Upper lobe of right lung (tissue), 1 donor: ENCODE results near the gene CATSPER3. TPM values are rescaled to one million over a fixed set of nuclear protein-coding genes. Genes with fewer than 3 reads are reported as not detected.

Experiments
- ATAC-seq: fragments of 200-7000 bp; cut with Tn5 transposase; one replicate; pipeline ENCODE4 v1.9.1; 2020; ENCODE audit warnings: mild to moderate bottlenecking, moderate library complexity
- DNase-seq: peaks from one replicate; pipeline ENCODE4 v3.0.0-alpha.2; 2020
- H3K27ac ChIP-seq: fragments of 200-600 bp; one replicate; pipeline ENCODE4 v1.8.0; 2022
- H3K27me3 ChIP-seq: fragments of 200-600 bp; one replicate; pipeline ENCODE4 v1.8.0; 2022; ENCODE audit warnings: mild to moderate bottlenecking
- H3K36me3 ChIP-seq: fragments of 200-600 bp; one replicate; pipeline ENCODE4 v1.8.0; 2022
- H3K4me1 ChIP-seq: fragments of 200-600 bp; one replicate; pipeline ENCODE4 v1.8.0; 2022
- H3K4me3 ChIP-seq: fragments of 200-600 bp; one replicate; pipeline ENCODE4 v1.8.0; 2022; ENCODE audit warnings: mild to moderate bottlenecking
- H3K9me3 ChIP-seq: fragments of 200-600 bp; one replicate; pipeline ENCODE4 v1.8.0; 2022
- intact Hi-C: fragments of 100-400 bp; cut with DNase I; formaldehyde crosslinking; loops from one replicate; pipeline ENCODE4 v1.11.0; 2022
- total RNA-seq: library from RNA; stranded (reverse); fragmentation: NEBNext Ultra II Directional; extraction: Animal tissue kit (Norgen Biotek cat#: 25700); gene quantifications from one replicate; pipeline ENCODE4 v1.2.1, GENCODE V29; 2021
- TF ChIP-seq, protein P1 (sequence below): fragments of 200-600 bp; IDR thresholded peaks from one replicate; pipeline ENCODE4 v1.8.0; 2022; ENCODE audit warnings: antibody characterized with exemption
- donor health status: DM: no; HTN: yes; CAD: no; lungs with severe emphysema.

CATSPER3 gene
- total RNA-seq, 1 donor from 2014 or later, result 0.87 TPM

DNA sequence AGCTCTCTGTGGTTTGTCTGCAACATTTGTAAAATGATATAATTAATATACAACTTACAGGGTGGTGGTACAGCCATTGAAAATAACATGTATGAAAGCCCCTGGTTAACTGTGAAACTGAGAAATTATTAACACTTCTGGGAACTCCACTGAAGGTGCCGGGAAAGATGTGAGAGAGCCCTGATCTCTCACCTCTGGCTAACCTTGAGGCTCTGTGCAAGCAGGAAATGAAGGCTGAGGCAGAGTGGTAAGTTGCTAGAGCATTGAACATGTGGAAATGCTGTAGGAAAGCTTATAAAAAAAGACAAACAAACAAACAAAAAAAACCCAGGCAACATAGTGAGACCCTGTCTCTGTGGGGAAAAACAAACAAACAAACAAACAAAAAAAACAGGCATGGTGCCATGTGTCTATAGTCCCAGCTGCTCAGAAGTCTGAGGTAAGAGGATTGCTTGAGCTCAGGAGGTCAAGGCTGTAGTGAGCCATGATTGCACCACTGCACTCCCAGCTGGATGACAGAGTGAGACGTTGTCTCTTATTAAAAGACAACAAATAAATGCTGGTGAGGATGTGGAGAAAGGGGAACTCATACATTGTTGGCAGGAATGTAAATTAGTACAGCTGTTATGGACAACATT lies 7.5 kb downstream of the CATSPER3 start:
- no peak overlapping the region for H3K27ac ChIP-seq
- no peak overlapping the region for H3K4me3 ChIP-seq
- TF ChIP-seq, protein P1, sequence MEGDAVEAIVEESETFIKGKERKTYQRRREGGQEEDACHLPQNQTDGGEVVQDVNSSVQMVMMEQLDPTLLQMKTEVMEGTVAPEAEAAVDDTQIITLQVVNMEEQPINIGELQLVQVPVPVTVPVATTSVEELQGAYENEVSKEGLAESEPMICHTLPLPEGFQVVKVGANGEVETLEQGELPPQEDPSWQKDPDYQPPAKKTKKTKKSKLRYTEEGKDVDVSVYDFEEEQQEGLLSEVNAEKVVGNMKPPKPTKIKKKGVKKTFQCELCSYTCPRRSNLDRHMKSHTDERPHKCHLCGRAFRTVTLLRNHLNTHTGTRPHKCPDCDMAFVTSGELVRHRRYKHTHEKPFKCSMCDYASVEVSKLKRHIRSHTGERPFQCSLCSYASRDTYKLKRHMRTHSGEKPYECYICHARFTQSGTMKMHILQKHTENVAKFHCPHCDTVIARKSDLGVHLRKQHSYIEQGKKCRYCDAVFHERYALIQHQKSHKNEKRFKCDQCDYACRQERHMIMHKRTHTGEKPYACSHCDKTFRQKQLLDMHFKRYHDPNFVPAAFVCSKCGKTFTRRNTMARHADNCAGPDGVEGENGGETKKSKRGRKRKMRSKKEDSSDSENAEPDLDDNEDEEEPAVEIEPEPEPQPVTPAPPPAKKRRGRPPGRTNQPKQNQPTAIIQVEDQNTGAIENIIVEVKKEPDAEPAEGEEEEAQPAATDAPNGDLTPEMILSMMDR, result no peak
- intact Hi-C loops, result no loop called here
- no peaks in the 10 kb centered on the region for H3K36me3 ChIP-seq
- DNase-seq (no peak), ATAC-seq (no peak)
- peaks cover 17% of the 10 kb centered on the region for H3K9me3 ChIP-seq
- H3K27me3 ChIP-seq, result no peaks in the 10 kb centered on the region
- no peaks in the 10 kb centered on the region for H3K4me1 ChIP-seq

DNA sequence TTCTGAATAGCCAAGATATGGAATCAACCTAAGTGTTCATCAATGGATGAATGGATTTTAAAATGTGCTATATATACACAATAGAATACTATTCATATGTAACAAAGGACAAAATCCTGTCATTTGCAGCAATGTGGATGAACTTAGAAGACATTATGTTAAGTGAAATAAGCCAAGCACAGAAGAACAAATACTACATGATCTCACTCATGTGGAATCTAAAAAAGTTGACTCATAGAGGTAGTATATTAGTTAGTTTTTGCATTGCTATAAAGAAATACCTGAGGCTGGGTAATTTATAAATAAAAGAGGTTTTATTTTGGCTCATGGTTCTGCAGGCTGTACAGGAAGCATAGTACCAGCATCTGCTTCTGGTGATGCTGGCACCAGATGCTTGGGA lies 8.1 kb downstream of the CATSPER3 start:
- H3K27ac ChIP-seq, result no peak overlapping the region

DNA sequence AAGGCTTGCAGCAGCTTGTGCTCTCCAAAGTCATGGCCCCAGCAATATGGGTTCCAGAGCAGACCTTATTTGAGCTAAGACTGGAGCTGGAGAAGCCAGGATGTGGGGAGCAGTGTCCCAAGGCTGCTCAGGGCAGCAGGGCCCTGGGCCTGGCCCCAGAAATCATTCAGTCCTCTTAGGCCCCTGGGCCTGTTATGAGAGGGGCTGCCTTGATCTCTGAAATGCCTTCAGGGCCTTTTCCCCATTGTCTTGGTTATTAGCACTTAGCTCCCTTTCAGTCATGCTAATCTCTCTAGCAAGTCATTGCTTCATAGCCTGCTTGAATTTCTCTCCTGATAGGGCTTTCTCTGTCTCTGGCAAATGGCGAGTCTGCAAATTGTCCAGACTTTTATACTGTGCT lies 9.1 kb downstream of the CATSPER3 start:
- ATAC-seq (no peak), DNase-seq (no peak)
- intact Hi-C loops, result no loop called here
- Histone ChIP-seq H3K36me3 (no peaks in the 10 kb centered on the region), H3K4me1 (no peaks in the 10 kb centered on the region), H3K9me3 (peaks cover 26% of the 10 kb centered on the region), H3K27ac (no peak overlapping the region), H3K27me3 (no peaks in the 10 kb centered on the region), H3K4me3 (no peak overlapping the region)
- TF ChIP-seq, protein P1, result no peak

More for the DNA sequence above, 8.1 kb downstream of the CATSPER3 start:
- Histone ChIP-seq H3K9me3 (peaks cover 17% of the 10 kb centered on the region), H3K27me3 (no peaks in the 10 kb centered on the region), H3K4me1 (no peaks in the 10 kb centered on the region), H3K4me3 (no peak overlapping the region), H3K36me3 (no peaks in the 10 kb centered on the region)
- DNase-seq, result no peak
- ATAC-seq, result no peak
- TF ChIP-seq, protein P1, result no peak
- intact Hi-C loops, result no loop called here

DNA sequence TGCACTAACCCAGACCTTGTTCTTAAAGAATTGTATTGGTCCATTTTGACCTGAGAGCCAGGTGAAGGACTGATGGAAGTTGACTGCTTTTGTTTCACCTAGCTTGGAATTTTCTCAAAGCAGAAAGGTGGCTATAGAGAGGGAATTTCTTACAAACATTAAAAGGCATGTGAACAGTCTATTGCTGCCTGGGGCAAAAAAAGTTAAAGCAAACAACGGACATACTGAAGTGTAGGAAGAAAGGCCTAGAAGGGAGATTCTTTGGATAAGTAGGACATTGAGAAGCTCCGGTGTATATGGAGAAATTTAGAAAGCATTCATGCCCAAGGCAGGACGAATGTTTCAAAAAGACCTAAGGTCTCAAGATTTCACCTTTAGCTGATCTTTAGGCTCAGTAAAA lies 11.7 kb downstream of the CATSPER3 start:
- DNase-seq (no peak), ATAC-seq (no peak)
- intact Hi-C loops, result no loop called here
- no peaks in the 10 kb centered on the region for H3K36me3 ChIP-seq
- no peak overlapping the region for H3K27ac ChIP-seq
- no peaks in the 10 kb centered on the region for H3K27me3 ChIP-seq
- TF ChIP-seq, protein P1, result no peak
- H3K4me3 ChIP-seq, result no peak overlapping the region
- no peaks in the 10 kb centered on the region for H3K4me1 ChIP-seq
- H3K9me3 ChIP-seq, result peaks cover 28% of the 10 kb centered on the region

DNA sequence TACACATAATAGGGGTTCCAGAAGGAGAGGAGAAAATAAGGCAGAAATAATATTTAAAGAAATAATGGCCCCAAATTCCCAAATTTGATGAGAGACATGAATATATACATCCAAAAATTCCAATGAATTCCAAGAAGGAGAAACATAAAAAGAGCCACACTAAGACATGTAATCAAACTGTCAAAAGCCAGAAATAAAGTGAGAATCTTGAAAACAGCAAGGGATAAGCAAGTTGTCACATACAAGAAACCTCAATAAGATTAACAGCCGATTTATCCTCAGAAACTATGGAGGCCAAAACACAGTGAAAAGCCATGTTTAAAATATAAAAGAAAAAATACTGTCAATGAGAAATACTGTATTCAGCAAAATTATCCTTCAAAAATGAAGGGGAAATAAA lies 14.5 kb downstream of the CATSPER3 start:
- intact Hi-C loops, result no loop called here
- ATAC-seq, result no peak

More for the DNA sequence above, 14.5 kb downstream of the CATSPER3 start:
- Histone ChIP-seq H3K36me3 (no peaks in the 10 kb centered on the region), H3K27me3 (no peaks in the 10 kb centered on the region), H3K4me3 (no peak overlapping the region), H3K9me3 (peaks cover 20% of the 10 kb centered on the region), H3K4me1 (no peaks in the 10 kb centered on the region), H3K27ac (no peak overlapping the region)
- no peak for DNase-seq
- TF ChIP-seq, protein P1, result no peak
